OCI-LY1 (cell line): ENCODE measurements around the gene RHOJ.

Source experiments
- CTCF ChIP-seq: fragments of 200-600 bp; sonication (generic), shearing (Covaris generic); IDR thresholded peaks from 2 replicates; pipeline ENCODE4 v1.5.1; 2017; ENCODE audit warnings: mild to moderate bottlenecking, antibody characterized with exemption, low read length, moderate library complexity, mixed read lengths
- EZH2 ChIP-seq: fragments of 200-600 bp; sonication (generic), shearing (Covaris generic); IDR thresholded peaks from 2 replicates; pipeline ENCODE4 v1.8.0; 2017; ENCODE audit warnings: borderline replicate concordance, mixed run types, mild to moderate bottlenecking, antibody characterized with exemption, low read length, moderate library complexity, mixed read lengths

GRCh38 chr14:63297372-63298063 is 93.3 kb downstream of the RHOJ start:
- TF ChIP-seq CTCF (no peak), EZH2 (no peak)
